Stimulated activated CD4-positive, alpha-beta T cell treated with anti-CD3 and anti-CD28 coated beads, Interleukin-1b, Interleukin-23, amount 100 ng/mL, for 1 hour (primary cell): ENCODE measurements around the gene SLC4A1.

Source experiments
- DNase-seq, 2 donors: peaks; one replicate each; pipeline ENCODE4 v3.0.0-alpha.2; 2020; ENCODE audit warnings: low read depth in 2 of 2

The SLC4A1 gene

GRCh38 chr17:44205962-44206824 lies 61.7 kb downstream of the SLC4A1 start:
- no peak for DNase-seq

GRCh38 chr17:44204441-44204882 lies 63.5 kb downstream of the SLC4A1 start:
- DNase-seq = no peak

GRCh38 chr17:44203731-44204440 lies 64.0 kb downstream of the SLC4A1 start:
- no peak for DNase-seq

GRCh38 chr17:44202756-44203155 lies 65.2 kb downstream of the SLC4A1 start:
- no peak for DNase-seq

- no peak for DNase-seq
These were observed 67.3 kb downstream of the SLC4A1 start for GRCh38 chr17:44200478-44201155.

- DNase-seq = peak; percentile 99 to 100
These were observed 68.1 kb downstream of the SLC4A1 start, which contains the start of gene ATXN7L3 for GRCh38 chr17:44199553-44200477. ATXN7L3 (minus strand) TSS chr17:44199884; CDS start chr17:44198070, 1,814 bp downstream.

- DNase-seq = no peak
These were observed 69.0 kb downstream of the SLC4A1 start for GRCh38 chr17:44198721-44199552.
